NCI-H2081 treated with DMSO at 0.1 percent for 48 hours (cell line): ENCODE measurements around the gene TARM1.
"Not testable (repeated sequence)": the region's sequence is repeated elsewhere in the genome, so short reads cannot be mapped to it uniquely, and the experiment has no call there.

Experiments
- DNase-seq: peaks from one replicate; lab custom pipeline; 2025; lab: John Stamatoyannopoulos, UW

The TARM1 gene

DNA sequence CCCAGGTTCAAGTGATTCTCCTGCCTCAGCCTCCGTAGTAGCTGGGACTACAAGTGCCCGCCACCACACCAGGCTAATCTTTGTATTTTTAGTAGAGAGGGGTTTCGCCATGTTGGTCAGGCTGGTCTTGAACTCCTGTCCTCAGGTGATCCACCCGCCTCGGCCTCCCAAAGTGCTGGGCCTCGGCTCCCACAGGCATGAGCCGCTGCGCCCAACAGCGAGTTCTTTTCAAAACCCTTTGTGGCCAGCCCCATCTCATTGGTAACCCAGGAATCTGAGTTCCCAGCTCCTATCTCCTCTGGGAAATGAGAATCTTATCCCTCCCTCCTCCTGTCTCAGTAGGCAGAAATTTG, 18.7 kb upstream of the TARM1 start:
- DNase-seq = not testable (repeated sequence)

DNA sequence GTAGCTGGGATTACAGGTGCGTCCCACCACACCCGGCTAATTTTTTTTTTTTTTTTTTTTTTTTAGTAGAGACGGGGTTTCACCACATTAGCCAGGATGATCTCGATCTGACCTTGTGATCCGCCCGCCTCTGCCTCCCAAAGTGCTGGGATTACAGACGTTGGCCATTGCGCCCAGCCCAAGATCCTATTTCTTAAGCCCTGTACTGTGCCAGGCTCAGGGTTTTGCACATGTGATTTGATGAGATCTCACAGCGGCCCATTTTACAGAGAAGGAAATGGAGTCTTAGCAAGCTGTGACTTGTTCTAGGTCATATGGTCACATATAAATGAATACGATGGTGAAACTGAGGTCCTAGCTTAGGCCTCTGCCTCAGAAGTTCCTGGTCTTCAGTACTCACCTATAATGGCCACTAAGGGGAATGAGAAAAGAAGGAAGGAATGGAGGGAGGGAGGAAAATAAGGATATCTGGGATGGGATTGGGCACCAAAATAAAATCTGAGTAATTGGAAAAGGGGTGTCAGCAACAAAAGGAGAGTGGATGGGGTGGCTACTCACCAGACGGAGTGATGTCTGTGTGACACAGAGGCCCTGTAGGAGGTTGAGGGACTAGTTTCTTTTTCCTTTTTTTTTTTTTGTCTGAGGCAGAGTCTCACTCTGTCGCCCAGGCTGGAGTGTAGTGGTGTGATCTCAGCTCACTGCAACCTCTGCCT, 18.2 kb upstream of the TARM1 start:
- no peak for DNase-seq

DNA sequence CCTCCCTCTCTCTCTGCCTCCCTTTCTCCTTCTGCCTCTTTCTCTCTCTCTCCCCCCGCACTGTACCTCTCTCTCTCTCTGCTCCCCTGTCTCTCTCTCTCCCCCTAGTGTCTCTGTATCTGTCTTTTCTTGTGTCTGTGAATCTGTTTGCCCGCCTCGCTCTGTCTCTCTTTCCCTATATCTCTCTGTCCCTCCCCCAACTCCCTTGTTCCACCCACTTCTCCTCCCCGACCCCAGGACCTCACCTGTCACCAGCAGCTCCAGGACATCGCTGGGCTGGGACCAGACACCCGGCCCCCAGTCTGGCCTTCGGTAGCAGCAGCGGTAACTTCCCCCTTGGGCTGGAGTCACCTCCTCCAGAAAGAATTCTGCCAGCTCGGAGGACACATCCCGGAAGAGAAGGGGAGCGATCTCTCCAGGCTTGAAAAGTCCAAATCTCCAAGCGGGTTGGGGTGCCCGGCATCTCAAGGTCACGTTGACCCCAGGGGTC, 15.5 kb upstream of the TARM1 start:
- no peak for DNase-seq

DNA sequence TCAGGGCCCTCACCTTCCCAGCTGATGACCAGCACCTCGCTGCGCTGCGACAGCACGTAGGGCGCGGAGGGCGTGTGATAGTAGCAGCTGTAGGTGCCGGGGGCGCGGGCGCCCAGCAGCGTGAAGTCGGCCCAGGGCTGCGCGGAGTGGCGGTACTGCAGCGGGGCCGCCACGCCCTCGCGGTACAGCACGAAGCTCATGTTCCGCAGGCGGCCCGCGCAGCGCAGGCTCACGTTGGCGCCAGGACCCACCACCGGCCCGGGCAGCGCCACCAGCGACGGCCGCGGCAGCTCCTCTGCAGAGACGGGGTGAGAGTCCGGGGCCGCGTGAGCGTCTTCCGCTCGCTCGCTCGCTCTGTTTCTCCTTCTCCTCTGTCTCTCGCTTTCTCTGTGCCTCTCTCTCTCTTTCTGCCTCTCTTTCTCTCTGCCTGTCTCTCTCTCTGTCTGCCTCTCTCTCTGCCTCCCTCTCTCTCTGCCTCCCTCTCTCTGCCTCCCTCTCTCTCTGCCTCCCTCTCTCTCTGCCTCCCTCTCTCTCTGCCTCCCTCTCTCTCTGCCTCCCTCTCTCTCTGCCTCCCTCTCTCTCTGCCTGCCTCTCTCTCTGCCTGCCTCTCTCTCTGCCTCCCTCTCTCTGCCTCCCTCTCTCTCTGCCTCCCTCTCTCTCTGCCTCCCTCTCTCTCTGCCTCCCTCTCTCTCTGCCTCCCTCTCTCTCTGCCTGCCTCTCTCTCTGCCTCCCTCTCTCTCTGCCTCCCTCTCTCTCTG, 14.9 kb upstream of the TARM1 start:
- not testable (repeated sequence) for DNase-seq

DNA sequence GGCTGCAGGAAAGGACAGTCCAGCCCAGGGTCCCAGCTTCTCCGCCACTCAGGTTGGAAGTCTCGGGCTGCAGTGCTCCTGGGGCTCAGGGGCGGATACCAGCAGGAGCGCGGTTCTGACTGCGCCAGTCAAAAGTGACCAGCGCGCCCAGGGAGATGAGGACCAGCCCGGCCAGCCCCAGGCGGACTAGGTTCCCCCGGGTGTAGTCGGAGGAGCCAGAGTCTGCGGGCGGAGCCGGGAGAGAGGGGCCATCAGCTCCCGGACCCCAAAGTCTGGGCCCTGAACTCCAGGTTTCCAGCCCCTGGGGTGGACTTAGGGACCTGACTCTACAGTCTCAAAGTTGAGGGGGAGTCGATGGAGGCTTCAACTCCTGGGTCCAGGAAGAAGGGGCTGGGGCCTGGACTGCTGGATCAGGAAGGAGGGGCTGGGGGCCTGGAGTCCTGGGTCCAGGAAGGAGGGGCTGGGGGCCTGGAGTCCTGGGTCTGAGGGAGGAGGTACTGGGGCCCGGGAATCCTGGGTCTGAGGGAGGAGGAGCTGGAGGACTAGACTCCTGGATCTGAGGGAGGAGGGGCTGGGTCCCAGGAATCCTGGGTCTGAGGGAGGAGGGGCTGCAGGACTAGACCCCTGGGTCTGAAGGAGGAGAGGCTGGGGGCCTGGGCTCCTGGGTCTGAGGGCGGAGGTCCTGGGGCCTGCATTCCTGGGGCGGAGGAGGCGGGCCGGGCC, 14.1 kb upstream of the TARM1 start:
- DNase-seq = no peak

DNA sequence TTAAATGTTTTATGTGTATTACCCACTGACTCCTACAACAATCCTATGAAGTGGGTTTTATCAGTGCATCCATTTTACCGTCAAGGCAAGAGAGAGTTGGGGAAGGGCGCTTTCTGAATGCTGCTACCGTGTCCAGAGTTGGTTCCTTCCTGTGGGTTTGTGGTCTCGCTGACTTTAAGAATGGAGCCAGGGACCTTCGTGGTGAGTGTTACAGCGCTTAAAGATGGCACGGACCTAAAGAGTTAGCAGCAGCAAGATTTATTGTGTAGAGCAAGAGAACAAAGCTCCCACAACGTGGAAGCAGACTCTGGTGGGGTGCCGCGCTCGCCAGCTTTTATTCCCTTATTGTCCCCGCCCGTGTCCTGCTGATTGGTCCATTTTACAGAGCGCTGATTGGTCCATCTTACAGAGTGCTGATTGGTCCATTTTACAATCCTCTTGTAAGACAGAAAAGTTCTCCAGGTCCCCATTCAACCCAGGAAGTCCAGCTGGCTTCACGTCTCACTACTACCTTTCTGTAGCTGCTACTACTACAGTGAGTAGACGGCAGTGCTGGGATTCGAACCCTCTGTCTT, 13.3 kb upstream of the TARM1 start:
- no peak for DNase-seq

DNA sequence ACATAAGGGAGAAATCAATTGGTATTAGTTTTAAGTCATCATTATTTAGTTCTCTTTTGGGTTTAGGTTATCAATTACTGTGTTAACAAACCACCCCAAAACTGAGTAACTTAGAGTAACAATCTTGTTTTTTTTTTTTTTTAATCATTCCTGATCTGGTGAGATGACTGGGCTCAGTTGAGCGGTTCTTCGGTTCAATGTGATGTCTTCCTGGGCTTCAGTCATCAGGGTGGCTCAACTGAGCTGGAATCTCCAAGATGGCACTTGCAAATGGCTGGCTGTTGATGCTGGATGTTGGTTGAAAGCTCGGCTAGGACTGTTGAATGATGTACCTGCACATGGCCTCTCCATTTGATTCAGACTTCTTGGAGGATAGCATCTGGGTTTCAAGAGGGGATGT, 3.2 kb upstream of the TARM1 start:
- DNase-seq = no peak

DNA sequence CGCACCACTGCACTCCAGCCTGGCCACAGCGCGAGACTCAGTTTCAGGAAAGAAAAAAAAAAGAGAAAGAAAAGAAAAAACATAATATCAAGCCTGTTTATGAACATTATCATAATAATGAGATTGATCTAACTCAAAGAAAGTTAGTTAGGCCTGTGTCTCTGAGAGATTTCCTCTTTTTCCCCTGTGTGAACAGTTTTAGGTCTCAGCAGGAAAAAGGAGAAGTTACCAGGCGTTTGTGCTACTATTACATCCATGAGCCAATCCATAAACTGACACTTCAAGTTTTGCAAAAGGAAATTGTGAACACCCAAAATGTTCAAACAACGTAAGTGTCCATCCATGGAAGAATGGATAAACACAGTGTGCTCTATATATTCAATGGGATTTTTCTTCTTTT, 3.8 kb downstream of the TARM1 start:
- DNase-seq = no peak

DNA sequence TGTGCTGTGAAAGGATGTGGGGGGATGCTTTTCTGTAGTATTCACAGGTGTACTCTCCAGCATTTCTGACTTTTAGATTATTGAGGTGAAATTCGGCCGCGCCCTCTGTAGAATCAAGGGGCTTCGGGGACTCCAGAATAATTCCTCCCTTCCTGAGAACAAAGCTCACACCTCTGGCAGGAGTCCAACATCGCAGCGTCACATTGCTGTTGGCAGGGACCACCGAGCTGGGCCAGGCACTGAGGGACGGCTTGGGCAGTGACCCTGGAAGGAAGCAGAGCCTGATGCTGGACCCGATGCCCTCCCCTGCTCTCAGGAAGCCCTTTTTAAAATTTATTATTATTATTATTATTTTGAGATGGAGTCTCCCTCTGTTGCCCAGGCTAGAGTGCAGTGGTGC, 6.3 kb downstream of the TARM1 start:
- no peak for DNase-seq

DNA sequence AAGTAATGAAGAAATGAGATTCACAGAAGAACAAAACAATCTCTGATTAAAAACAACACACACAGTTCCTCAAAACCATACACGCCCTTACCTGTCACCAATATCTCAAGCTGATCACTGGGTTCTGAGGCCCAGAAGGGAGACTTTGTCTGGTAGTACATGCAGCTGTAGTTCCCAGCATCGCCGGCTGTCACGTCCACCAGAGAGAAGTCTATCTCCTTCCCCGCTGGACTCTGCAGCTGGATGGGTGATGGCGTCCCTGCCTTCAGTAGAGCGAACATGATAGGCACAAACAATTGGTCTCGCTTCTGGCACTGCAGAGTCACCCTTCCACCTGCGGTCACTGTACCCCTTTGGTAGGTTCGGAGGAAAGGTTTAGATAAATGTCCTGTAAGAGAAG, 7.3 kb downstream of the TARM1 start:
- no peak for DNase-seq

DNA sequence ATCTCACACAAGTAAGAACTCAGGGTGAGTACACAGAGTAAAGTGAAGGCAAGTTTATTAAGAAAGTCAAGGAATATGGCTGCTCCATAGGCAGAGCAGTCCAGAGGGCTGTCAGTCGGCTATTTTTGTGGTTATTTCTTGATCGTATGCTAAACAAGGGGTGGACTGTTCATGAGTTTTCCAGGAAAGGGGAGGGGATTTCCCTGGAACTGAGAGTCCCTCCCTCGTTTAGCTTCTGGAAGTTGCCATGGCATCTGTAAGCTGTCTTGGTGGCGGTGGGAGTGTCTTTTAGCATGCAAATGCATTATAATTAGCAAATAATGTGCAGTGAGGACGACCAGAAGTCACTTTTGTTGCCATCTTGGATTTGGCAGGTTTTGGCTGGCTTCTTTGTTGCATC, 11.7 kb downstream of the TARM1 start:
- DNase-seq = no peak

DNA sequence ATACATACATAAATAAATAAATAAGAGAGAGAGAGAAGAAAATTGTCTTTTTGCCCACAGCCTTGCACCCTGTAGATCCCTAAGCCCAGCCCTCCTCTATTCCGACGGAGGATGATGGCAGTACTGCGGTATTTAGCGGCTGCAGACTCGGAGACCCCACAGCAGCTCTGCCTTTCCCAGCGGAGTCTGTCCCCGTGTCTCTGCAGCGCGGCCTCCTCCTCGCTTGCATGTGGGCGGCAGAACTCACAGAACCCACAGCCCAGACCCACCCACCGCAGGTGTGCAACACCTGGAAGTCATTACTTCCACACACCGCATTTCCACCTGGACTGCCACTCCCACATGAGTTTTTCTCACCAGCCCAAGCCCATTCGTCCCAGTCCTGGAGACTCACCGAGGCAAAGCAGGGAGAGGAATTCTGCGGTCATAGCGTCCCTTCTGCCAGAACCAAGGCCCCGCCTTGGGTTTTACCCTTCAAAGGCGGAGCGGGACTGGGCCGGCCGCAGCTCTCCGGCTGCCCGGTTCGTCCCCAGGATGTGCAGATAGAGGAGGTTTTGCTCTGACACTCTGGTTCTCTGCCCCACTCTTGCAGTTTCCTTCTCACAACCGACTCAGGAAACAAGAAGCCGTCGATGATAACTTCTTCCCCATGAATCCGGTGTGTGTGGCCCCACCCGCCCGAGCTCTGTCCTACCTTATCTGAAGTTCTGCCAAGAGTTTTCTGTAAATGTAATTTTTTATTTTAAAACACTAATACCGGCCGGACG, 17.6 kb downstream of the TARM1 start, which contains the start of gene VSTM1:
Gene VSTM1, minus strand, starts transcription at position 548 of the 767 bp plus-strand sequence. Its CDS starts 120 bp downstream, at position 428.
- no peak for DNase-seq

DNA sequence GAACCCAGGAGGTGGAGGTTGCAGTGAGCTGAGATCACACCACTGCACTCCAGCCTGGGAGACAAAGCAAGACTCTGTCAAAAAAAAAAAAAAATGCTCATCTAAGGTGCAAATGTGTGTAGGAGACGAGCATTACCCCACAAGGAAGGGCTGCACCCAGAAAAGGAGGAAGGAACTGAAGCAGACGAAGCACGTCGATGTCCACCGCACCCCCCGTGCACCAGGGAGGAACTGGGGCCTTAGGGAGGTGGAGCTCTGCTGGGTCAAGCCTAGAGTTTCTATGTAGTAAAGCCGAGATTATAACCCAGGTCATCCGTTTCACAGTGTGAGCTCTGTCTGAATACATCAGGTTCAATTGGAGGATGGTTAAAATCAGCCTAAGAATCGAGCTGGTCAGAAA, 18.5 kb downstream of the TARM1 start:
- no peak for DNase-seq

DNA sequence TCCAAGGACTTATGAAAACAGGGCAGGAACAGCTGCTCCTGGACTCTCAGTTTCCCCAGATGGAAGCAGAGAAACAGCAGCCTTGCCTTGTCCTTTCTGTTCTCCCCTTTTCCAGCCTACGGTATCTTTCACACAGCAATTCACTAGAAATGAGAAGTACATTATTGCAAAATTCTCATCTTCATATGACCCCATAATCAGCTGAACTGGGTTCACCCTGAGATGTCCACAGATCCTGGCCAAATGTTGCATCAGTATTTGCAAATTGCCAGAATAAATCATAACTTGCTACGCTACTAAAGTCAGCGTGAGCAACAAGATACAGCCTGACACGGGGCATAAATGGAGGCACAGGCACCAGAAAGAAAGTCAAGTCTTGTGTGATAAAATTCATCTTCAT, 33.5 kb downstream of the TARM1 start:
- no peak for DNase-seq

DNA sequence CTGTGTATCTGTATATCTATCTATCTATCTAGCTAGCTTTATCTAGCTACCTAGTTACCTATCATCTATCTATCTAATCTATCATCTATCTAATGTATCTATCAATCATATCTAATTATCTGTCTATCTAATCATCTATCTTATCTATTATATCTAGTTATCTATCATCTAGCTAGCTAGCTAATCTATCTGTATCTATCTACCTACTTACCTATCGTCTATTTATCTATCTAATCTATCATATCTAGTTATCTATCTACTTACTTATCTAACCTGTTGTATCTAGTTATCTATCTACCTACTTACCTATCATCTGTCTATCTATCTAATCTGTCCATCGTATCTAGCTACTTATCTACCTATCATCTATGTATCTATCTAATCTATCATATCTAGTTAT, 35.4 kb downstream of the TARM1 start:
- DNase-seq = no peak

DNA sequence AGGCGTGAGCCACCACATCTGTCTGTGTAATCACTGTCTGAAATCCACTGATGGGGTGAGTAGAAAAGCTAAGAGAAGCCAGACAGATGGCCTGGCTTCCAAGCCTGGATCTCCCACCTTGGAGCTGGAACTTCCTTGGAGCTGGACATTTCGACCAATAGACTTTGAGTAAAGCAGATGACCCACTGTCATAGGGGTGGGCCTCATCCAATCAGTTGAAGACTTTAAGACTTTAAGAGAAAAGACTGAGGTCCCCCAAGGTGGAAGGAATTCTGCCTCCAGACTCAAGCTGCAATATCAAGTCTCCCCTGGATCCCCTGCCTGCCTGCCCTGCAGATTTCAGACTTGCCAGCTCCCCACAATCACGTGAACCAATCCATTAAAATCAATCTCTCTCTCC, 38.2 kb downstream of the TARM1 start:
- no peak for DNase-seq

DNA sequence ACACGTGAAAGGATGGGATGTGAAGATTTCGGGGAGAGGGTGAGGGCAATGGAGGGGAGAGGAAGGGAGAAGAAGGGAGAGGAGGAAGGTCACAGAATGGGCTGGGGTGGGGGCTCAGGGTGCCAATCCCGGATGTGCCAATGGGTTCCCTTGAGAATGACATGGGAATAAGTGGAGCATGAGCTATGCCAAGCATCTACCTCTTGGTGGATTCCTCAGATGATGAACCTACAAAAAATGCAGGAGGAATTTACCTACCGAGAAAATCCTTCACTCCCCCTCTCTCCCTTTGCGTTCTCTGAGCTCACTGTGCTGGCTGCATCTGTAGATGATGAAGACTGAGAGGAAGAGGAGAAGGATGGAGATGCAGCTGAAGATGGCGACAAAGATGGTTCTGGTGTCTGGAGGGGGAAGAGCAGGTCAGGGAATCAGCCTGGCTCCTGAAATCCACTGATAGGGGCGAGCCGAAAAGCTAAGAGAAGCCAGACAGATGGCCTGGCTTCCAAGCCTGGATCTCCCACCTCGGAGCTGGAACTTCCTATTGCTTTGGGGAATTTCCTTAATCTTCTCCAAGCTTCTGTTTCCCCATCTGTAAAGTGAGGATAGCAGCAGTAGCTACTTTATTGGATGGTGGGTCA, 39.1 kb downstream of the TARM1 start:
- DNase-seq = no peak

DNA sequence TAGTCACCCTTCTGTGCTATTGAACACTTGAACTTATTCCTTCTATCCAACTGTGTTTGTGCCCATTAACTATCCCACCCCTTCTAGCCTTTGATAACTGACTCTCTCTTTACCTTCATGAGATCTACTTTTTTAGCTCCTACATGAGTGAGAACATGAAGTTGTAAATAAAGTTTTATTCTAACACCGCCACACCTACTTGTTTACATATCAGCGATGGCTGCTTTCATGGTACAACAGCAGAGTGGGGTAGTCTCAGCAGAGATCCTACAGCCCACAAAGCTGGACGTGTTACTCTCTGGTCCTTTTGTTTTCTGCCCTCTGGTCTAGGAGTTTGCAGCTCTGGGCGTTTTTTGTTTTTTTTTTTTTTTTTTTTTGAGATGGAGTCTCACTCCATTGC, 41.2 kb downstream of the TARM1 start:
- no peak for DNase-seq

DNA sequence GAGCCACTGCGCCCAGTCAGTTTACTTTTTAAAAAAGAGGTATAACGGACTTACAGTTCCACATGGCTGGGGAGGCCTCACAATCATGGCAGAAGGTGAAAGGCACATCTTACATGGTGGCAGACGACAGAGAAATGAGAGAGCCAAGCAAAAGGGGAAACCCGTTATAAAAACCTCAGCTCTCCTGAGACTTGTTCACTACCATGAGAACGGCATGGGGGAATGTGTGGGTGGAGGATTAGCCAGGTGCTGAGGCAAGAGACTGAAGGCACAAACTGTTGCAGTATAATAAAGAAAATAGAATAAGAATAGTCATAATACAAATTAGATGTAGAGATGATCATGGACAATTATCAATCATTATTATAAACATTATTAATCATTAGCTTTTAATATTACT, 44.6 kb downstream of the TARM1 start:
- not testable (repeated sequence) for DNase-seq

DNA sequence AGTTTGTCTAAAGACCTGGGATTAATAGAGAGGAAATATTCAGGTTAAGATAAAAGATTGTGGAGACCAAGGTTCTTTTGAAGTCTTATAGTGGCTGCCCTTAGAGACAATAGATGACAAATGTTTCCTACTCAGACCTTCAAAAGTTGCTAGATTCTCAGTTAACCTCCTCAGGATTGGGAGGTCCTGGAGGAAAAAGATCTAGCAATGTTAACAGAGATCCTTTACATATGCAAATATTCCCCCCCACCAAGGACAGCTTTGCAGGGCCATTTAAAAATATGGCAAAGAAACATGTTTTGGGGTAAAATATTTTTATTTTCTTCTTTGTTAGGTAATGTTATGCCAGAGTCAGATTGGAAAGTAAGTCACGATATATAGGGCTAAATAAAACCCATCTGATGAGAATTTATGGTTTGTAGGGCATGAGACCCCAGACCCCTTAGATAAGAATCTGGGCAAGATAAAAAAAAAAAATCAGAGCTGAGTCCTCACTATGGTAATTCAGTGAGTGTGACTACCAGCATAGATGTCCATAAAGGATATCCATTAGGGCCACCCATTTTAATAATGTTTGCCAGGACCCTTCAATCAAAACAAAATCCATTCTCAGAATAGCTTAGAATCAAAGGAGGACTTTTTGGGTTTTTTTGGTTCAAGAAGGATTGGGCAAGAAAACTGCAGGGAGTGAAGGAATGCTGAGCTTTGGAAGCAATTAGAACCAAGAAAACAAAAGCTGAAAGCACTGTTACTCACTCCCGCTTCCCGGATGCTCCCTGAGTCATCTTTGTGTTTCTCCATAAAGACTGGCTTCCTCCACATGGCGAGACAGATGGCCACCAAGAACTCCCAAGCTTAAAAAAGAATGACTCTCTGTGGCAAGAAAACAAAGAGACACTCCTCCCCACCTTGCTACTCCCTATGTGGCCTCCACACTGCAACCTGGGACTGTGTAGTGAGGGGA, 45.7 kb downstream of the TARM1 start:
- no peak for DNase-seq
